Body of pancreas (tissue), 4 donors: ENCODE results near the gene CD46.

ENCODE experiments used
- CTCF ChIP-seq, 7 experiments: fragments of 450-650 bp in 4 of 7; fragments of 200-600 bp in 3 of 7; sonication (generic) in 3 of 7; IDR thresholded peaks; one replicate each; pipeline ENCODE4 v1.5.1; 2016 to 2019; ENCODE audit warnings: antibody characterized with exemption in 7 of 7
- POLR2A ChIP-seq, 3 donors: fragments of 450-650 bp; IDR thresholded peaks; one replicate each; pipeline ENCODE4 v1.6.1; 2016; ENCODE audit warnings: antibody characterized with exemption in 3 of 3, mild to moderate bottlenecking in 2 of 3

DNA sequence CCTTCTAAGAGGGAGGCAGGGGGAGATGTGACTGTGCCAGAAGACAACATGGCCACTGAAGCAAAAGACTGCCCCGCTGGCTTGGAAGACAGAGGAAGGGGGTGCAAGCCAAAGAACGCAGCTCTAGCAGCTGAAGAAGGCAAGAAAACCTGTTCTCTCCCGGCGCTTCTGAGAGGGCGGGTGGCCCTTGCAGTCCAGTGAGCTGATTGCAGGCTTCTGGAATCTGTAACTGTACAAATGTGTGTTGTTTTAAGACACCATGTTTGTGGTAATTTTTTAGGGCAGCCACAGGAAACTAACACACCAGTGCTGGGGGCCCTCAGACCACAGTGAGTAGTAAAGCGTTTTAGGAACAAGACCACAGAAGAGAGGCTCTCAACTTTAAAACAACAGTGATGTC, 47.0 kb downstream of the CD46 start:
- TF ChIP-seq CTCF (IDR thresholded peaks at IDR 0.05) (no peak), POLR2A (IDR thresholded peaks at IDR 0.05) (no peak)
